MCF 10A (cell line): ENCODE measurements around the gene OLFM4. TPM values are rescaled to one million over a fixed set of nuclear protein-coding genes. Genes with fewer than 3 reads are reported as not detected.

Experiments
- Bru-seq: library from RNA; stranded (reverse); fragments of 400-500 nt; gene quantifications from one replicate; lab custom pipeline; 2021; lab: Mats Ljungman, UMichigan
- BruChase-seq, 2 experiments: library from RNA; stranded (reverse); fragments of 400-500 nt; gene quantifications; one replicate each; lab custom pipeline; 2021; lab: Mats Ljungman, UMichigan
- BruUV-seq: library from RNA; stranded (reverse); fragments of 400-500 nt; replicated peaks from 2 replicates; lab custom pipeline; 2021; lab: Mats Ljungman, UMichigan
- CTCF ChIA-PET: fragments of 300-600 bp; sonication (Branson Sonifier 250); formaldehyde crosslinking; extraction: SDS; loops from one replicate; lab custom pipeline; 2021; ENCODE audit warnings: antibody characterized with exemption, inconsistent platforms; lab: Yijun Ruan, JAX
- POLR2A ChIA-PET: fragments of 300-600, 350-650 bp; sonication (Branson Sonifier 250); formaldehyde crosslinking; extraction: SDS; loops from one replicate; lab custom pipeline; 2020; ENCODE audit warnings: antibody characterized with exemption, inconsistent platforms; lab: Yijun Ruan, JAX
- DNase-seq: peaks from one replicate; pipeline ENCODE4 v3.0.0-alpha.2; 2018; ENCODE audit not compliant: unreplicated experiment
- H3K27ac Mint-ChIP-seq: one replicate; pipeline ENCODE4 v1.8.0; 2022; ENCODE audit warnings: mild to moderate bottlenecking, low read depth, mixed read lengths; ENCODE audit not compliant: unreplicated experiment
- H3K27me3 Mint-ChIP-seq: one replicate; pipeline ENCODE4 v1.8.0; 2022; ENCODE audit warnings: mixed read lengths; ENCODE audit not compliant: insufficient read depth, unreplicated experiment
- H3K36me3 Mint-ChIP-seq: one replicate; pipeline ENCODE4 v1.8.0; 2022; ENCODE audit warnings: mild to moderate bottlenecking, moderate library complexity, mixed read lengths; ENCODE audit not compliant: insufficient read depth, unreplicated experiment
- H3K4me1 Mint-ChIP-seq: one replicate; pipeline ENCODE4 v1.8.0; 2022; ENCODE audit warnings: mixed read lengths; ENCODE audit not compliant: insufficient read depth, unreplicated experiment
- H3K4me3 Mint-ChIP-seq: one replicate; pipeline ENCODE4 v1.8.0; 2022; ENCODE audit warnings: mild to moderate bottlenecking, moderate library complexity, mixed read lengths; ENCODE audit not compliant: unreplicated experiment
- H3K9me3 Mint-ChIP-seq: one replicate; pipeline ENCODE4 v1.8.0; 2022; ENCODE audit warnings: mixed read lengths; ENCODE audit not compliant: unreplicated experiment
- CTCF ChIP-seq: fragments of 200-600 bp; IDR thresholded peaks from one replicate; pipeline ENCODE4 v1.8.0; 2022; ENCODE audit warnings: antibody characterized with exemption, mild to moderate bottlenecking; ENCODE audit not compliant: unreplicated experiment
- intact Hi-C: fragments of 100-400 bp; cut with micrococcal nuclease; formaldehyde crosslinking; loops from 2 replicates; pipeline ENCODE4 v1.14.1; 2022
- long read RNA-seq: library from polyadenylated mRNA; stranded (forward); transcript quantifications from one replicate; pipeline ENCODE4 v2.0.0, GENCODE V29; 2022
- total RNA-seq: library from RNA; stranded (reverse); gene quantifications from 2 replicates; pipeline ENCODE4 v1.2.3, GENCODE V29; 2022

The OLFM4 gene, protein sequence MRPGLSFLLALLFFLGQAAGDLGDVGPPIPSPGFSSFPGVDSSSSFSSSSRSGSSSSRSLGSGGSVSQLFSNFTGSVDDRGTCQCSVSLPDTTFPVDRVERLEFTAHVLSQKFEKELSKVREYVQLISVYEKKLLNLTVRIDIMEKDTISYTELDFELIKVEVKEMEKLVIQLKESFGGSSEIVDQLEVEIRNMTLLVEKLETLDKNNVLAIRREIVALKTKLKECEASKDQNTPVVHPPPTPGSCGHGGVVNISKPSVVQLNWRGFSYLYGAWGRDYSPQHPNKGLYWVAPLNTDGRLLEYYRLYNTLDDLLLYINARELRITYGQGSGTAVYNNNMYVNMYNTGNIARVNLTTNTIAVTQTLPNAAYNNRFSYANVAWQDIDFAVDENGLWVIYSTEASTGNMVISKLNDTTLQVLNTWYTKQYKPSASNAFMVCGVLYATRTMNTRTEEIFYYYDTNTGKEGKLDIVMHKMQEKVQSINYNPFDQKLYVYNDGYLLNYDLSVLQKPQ
- total RNA-seq, result not detected in 2 replicates
- percentile 8 among the genes with signal in this experiment for Bru-seq, nascent RNA
- BruChase-seq, experiment 1, labeled RNA remaining after a 6-hour chase, result not detected
- BruChase-seq, experiment 2, labeled RNA remaining after a 2-hour chase, result not detected
- long read RNA-seq, result 0 reads

DNA sequence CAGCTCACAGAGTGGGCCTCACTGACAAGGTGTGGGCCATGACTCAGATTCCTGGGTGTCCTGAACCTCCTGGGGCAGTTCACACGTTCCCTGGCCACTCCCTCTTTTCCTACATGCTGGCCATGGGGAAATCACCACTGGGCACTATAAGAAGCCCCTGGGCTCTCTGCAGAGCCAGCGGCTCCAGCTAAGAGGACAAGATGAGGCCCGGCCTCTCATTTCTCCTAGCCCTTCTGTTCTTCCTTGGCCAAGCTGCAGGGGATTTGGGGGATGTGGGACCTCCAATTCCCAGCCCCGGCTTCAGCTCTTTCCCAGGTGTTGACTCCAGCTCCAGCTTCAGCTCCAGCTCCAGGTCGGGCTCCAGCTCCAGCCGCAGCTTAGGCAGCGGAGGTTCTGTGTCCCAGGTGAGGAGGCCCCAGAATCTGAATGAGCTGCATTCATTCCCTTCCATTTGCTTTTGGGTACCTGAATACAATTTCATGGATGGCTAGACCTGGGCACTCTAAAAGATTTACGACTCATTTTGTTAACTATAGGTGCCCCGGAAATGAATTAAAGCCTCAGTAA, at the start of gene OLFM4:
Gene OLFM4, plus strand, starts transcription at position 177 of the 567 bp plus-strand sequence. Its CDS starts 24 bp downstream, at position 201.
- no TSS peak for BruUV-seq
- Mint-ChIP-seq H3K27ac (no peak within 1 kb of the TSS), H3K36me3 (no peaks in the 10 kb centered on the region), H3K4me3 (no peak within 1 kb of the TSS), H3K27me3 (peaks cover 37% of the 10 kb centered on the region), H3K9me3 (no peaks in the 10 kb centered on the region), H3K4me1 (no peaks in the 10 kb centered on the region)
- POLR2A ChIA-PET, result no interaction called here
- no peak for TF ChIP-seq CTCF
- CTCF ChIA-PET, result no interaction called here
- peak; percentile 21 for DNase-seq
- intact Hi-C loops, result no loop called here

- peaks cover 9% of the 10 kb centered on the region for H3K27me3 Mint-ChIP-seq
- intact Hi-C loops, result no loop called here
Observed at GRCh38 chr13:52978989-52979388, 49.6 kb upstream of the OLFM4 start.

DNA sequence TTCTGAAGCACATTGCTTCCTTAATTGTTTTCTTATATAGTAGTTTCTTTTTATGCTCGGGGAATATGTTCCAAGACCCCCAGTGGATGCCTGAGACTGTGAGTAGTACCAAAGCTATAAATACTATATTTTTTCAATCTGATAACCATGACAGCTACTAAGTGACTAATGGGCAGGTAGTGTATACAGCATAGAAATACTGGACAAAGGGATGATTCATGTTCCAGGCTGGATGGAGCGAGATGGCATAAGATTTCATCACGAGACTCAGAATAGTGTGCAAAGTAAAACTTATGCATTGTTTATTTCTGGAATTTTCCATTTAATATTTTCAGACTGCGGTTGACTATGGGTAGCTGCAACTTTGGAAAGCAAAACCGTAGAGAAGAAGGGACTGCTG, 47.9 kb upstream of the OLFM4 start:
- TF ChIP-seq CTCF, result no peak
- intact Hi-C loops, result loop anchor here (2.0 kb wide), 1 partner anchor 54 kb away; no protein-coding TSS in a partner anchor
- ChIA-PET CTCF (interaction anchor here (0.7 to 3.5 kb wide), 3 partner anchors 13 to 369 kb away, joined by 3 to 21 read pairs (median 3); no protein-coding TSS in a partner anchor), POLR2A (interaction anchor here (0.6 to 1.2 kb wide), 2 partner anchors 12 to 171 kb away, joined by 3 to 4 read pairs; no protein-coding TSS in a partner anchor)
- Mint-ChIP-seq H3K27me3 (no peaks in the 10 kb centered on the region), H3K9me3 (no peaks in the 10 kb centered on the region), H3K27ac (peak overlapping the region; percentile 70), H3K36me3 (no peaks in the 10 kb centered on the region), H3K4me1 (peaks cover 16% of the 10 kb centered on the region), H3K4me3 (no peak overlapping the region)
- BruUV-seq, result no TSS peak
- peak; percentile 63 for DNase-seq

More at GRCh38 chr13:52978989-52979388, 49.6 kb upstream of the OLFM4 start:
- POLR2A ChIA-PET, result no interaction called here
- BruUV-seq, result no TSS peak
- H3K4me1 Mint-ChIP-seq, result peaks cover 16% of the 10 kb centered on the region
- no peaks in the 10 kb centered on the region for H3K36me3 Mint-ChIP-seq
- no peak overlapping the region for H3K27ac Mint-ChIP-seq
- H3K9me3 Mint-ChIP-seq, result no peaks in the 10 kb centered on the region
- H3K4me3 Mint-ChIP-seq, result no peak overlapping the region
- CTCF ChIA-PET, result interaction anchor here (0.9 to 3.8 kb wide), 2 partner anchors 11 to 128 kb away, joined by 3 to 46 read pairs; no protein-coding TSS in a partner anchor
- DNase-seq, result no peak
- TF ChIP-seq CTCF, result no peak
